ENCODE results near the gene SETD2.

Gene SETD2

DNA sequence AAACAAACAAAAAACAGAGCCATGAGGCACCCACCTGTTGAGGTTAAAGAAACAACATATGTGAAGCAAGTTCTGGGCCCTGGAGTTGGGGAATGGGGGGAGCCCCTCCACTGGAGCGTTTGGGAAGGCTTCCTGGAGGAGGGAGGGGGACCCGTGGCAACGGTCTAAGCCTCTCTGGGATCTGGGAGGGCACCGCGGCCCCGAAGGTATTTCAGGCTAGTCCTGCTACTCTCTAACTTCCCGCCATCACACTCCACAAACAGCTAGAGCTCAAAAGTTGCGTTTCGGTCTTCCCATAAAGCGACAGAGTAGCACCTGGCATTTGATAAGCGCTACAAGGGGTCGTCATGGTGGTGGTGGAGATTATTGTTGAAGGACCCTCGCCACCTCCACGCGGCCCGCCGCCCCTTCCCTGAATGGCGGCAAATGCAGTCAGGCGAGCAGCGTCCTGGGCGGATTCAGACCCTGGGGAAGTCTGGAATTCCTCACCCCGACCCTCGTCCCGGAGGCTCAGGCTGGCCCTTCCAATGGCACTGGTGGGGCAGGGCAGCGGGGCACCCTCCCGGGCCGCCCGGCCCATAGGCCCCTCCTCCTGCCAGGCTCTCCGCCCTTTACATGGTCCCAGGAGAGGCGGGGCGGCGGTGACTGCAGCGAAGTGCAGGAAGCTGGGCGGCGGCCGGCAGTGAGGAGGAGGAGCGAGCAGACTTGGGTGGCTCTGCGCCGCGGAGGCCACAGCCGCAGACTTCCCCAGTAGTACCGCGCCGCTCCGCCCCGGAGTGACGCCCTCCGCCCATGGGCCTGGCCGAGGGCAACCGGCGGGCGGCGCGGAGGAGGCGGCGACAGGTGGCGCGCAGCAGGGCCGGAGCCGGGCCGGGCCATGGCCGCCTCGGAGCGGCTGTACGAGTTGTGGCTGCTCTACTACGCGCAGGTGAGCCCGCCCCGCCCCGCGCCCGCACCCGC lies 184.6 kb downstream of the SETD2 start, which contains the start of gene NBEAL2:
TSS of gene NBEAL2 (plus strand) at position 682 of the 960 bp plus-strand sequence. CDS start at position 878, 196 bp downstream.
- peak; percentile 99 for DNase-seq

DNA sequence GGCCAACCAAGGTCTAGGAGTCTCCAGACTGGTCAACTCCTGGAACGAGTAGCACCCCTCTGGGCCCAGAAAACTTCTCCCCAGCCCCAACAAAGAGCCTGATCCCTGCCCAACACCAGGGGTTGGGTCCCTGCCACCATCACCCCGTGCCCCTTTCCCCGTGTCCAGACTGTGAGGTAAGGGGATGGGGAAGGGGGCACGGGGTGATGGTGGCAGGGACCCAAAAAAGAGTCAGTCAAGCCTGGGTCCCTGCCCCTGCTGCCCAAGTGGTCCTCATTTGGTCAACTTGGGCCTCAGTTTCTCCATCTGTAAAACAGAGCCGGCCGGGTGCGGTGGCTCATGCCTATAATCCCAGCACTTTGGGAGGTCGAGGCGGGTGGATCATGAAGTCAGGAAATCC lies 185.5 kb downstream of the SETD2 start:
- no peak for DNase-seq

DNA sequence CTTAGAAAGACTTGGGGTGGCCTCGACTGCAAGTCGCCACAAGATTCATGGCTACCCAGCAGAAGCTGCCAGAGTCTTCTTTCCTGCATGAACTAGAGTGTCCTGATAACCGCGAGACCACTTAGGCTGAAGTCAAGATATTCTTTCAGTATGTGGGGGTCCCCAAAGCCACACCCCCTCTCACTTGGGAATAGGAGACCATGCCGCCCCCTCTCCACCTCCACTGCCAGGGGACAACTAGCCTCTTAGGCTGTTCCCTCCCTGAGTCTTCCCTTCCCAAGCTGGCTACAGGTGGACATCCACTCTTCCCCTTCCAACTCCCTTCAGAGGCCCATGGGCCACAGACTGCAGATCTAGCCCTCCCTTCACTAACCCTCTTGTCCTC lies 186.1 kb downstream of the SETD2 start:
- no peak for DNase-seq

DNA sequence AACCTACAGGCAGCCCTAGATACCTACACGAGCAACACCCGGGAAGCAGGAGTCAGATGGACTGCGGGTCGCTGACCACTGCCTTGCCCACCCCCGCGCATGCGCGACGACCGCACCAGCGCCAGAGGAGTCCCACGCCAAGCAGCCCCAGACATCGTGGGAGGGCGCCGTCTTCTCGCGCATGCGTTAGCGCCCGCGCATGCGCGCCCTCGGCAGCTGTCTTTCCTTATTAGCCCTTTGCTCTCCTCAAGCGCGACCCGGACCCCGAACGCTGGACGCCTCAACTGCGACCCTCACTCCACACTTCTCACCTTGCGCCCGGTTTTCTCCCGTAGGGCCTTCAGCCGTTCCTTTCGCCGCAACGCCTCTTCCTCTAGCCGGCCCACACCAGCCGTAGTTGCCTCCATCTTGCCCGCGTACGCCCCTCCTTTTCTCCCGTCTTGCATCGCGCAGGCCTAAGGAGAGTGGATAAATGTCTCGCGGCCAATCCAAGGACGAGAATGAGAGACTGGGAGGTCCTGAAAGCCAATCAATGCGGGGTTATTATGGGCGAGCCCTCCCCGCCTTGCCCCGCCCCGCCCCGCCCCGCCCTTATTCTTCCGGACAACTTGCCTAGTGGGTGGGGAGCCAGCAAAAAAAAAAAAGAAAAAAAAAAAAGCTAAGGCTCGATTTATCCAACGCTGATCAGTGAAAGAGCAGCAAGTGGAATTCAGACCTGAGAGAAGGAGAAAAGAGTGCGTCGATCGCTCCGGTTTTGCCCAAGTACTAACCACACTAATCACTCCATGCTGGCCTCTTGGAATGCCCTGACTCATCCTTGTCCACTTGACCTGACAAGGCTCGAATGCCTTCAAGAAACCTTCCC lies 187.4 kb downstream of the SETD2 start, which contains the start of gene CCDC12:
TSS of gene CCDC12 (minus strand) at position 420 of the 865 bp plus-strand sequence. CDS start at position 407, 13 bp downstream.
- peak; percentile 94 for DNase-seq

DNA sequence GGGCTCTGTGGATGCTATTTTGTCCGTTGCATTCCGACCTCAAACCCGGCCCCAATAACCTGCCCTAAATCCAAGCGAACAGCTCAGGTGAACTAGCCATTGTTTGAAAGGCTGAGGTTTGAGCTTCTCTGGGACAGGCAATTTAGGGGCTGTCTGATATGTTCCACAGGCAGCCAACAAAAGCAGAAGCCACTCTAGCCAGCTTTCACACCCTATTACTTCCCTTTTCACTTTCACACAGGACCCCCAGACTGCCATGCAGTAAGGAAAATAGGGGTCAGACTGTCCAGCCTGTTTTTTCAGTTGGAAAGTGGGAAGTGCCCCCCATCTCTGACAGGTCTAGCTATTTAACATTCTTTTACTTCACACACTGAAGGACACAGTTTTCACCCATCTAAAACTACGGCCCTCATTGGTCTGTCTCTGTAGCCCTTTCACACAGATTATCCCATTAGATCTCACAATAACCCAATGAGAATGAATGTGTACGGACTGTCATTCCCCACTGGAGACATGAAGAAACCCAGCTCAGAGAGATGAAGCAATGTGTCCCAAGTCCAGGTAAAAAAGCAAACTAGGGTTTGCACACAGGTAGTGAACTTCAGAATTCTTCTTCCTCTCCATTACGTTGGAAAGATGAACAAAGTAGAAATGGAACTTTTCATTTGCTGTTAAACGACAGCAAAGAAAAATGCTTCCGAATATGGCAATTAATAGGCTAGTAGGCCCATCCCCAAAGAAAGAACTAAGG lies 189.3 kb downstream of the SETD2 start:
- no peak for DNase-seq

DNA sequence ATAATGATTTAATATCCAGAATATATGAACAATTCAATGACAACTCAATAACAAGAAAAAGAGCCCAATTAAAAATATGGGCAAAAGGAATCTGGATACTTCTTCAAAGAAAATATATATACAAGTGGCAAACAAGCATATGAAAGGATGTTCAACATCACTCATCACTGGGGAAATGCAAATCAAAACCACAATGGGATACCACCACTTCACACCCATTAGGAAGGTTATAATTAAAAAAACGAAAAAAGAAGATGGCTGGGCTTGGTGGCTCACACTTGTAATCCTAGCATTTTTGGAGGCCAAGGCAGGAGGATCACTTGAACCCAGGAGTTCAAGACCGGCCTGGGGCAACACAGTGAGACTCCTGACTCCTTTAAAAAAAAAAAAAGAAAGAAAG lies 191.5 kb downstream of the SETD2 start:
- DNase-seq, result no peak

DNA sequence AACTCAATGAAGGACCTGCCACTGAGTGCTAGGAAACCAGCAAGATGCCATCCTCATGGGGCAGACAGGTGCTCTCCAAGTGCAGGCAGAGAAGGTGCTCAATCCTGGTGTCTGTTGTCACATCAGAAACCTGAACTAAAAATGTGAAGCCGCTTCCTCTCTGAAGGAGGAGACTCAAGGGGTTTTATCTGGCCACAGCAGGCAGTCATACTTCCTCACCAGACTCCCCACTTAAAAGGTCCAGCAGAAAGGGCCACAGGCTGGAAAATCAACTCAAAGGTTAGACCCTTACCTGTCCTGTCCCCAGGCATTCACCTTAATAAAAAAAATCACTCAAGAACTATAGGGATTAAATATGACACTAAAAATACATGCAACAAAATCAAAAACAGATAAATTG lies 192.2 kb downstream of the SETD2 start:
- no peak for DNase-seq

DNA sequence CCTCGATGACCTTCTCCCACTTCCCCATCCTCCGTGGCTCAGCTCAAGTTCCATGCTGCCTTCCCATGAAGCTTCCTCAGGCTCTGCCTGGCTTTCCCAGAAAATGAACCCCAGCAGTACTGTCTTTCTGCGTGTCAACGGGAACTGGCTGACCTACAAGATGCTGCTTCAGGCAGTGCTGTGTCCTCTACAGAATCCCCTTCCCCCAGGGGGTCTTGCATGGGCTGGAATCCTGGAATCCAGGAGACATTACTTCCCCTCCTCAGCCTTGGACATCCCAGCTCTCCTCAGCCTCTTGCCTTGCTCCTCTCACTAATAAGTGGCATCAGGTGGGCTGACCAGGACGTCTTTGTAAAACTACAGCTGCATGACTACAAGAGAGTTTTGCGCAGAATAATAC lies 192.8 kb downstream of the SETD2 start:
- no peak for DNase-seq

DNA sequence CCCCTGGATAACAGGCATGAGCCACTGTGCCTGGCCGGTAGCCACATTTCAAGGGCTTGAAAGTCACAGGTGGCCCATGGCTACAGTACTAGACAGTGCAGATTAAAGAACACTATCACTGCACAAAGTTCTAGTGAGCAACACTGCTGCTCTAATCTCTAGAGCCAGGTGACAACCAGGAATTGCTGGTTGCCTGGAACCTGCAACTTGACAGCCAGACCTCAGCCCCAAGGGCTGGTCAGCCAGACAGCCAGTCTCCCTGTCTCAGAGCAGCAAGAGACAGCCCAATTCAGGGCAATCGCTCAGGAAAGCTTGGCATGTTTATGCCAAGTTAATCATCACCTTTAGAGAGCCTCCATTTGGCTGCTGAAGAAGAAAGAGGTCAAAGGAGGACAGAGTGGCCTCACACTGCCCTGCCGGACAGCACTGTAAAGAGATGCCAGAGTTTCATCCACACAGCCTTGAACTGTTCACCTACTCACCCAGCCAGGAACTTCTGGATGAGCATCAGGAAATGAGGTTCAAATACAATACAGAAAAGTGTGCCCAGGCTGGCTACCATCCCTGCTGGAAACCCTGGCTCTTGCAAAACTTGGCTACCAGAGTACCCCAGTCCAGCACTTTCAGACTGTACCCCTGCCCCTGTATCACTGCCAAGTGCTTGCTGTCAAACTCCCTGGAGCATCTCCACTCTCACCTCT lies 193.4 kb downstream of the SETD2 start:
- DNase-seq, result no peak

DNA sequence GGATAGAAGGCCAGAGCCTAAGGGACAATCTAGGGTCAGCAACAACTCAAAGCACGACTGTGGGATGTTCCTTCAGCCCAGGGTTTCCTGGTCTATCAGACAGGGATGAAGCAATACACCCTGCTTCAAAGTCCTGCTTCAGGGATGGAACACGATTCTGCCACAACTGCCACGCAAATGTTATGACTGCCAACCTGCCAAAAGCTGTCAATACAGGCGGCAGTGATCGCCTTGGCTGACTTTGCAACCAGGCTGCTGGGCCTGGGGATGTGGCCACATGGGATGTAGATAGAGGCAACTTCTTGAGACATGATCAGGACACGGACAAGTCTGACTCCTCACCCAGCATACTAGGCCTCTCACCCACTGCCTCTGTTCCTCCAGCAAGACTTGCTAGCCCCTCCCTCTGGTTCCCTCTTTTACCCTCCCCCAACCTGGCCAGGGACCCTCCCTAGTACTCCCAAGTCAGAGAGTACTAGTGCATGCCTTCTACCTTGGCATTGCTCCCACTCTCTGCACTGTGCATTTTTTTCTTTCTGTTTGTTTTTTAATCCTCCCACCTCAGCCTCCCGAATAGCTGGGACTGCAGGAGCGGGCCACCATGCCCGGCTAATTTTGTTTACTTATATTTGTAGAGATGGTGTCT lies 195.0 kb downstream of the SETD2 start:
- no peak for DNase-seq

DNA sequence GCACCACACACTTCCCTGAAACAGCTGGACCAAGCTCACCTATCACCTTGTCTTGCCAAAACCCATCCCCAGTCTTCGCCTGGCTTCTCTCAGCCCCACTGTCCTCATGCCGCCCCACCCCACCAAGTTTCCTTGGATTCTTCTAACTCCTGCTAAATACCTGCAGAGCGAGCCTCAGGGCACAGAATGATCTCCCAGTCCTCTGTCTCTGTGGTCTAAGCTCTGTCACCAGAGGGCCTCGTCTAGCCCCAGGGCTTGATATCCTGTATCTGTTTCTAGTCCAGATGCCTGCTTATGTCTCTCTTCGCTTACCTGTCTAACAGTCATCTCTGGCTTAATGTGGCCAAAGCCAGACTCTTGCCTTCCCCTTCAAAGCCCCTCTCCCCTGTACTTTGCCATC lies 197.1 kb downstream of the SETD2 start:
- no peak for DNase-seq

Data from CD4-positive, alpha-beta T cell treated with Interleukin-6 for 4 hours (primary cell).